DND-41 (cell line): ENCODE measurements around the gene ZNF83.

Source experiments
- CTCF ChIP-seq: IDR thresholded peaks from 2 replicates; pipeline ENCODE4 v1.5.1; 2012; ENCODE audit warnings: borderline replicate concordance, low read length, moderate library complexity, mild to moderate bottlenecking; ENCODE audit not compliant: poor library complexity, severe bottlenecking; ENCODE audit errors: extremely low read depth
- EZH2 ChIP-seq: IDR thresholded peaks from 3 replicates; pipeline ENCODE4 v1.6.1; 2012; ENCODE audit warnings: borderline replicate concordance, low read depth, mild to moderate bottlenecking, moderate library complexity, low read length, inconsistent platforms; ENCODE audit not compliant: severe bottlenecking

DNA sequence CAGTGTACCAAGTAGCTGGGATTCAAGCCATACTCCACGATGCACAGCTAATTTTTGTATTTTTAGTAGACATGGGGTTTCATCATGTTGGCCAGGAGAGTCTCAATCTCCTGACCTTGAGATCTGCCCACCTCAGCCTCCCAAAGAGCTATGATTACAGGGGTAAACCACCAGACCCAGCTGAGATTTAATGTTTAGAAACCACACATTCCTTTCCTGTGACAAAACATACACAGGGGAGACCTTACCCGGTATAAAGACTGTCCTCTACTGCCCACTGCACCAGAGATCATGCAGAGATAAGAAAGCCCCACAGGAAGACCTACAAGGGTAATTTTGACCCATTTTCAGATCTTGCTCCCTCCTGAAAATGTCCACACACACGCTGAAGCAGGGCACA, 22.8 kb upstream of the ZNF83 start:
- TF ChIP-seq CTCF: no peak
- no peak for TF ChIP-seq EZH2
